CD4-positive, alpha-beta memory T cell (primary cell): ENCODE measurements around the gene AK9. TPM values are rescaled to one million over a fixed set of nuclear protein-coding genes. Genes with fewer than 3 reads are reported as not detected.
A peak's percentile ranks its signal among the peaks of the same experiment; 100 is the strongest.

Source experiments
- CTCF ChIA-PET: fragments of 350-600 bp; sonication (Branson Sonifier 250); formaldehyde crosslinking; loops from one replicate; lab custom pipeline; 2021; ENCODE audit warnings: inconsistent platforms; ENCODE audit not compliant: partially characterized antibody; lab: Charles Lee
- POLR2A ChIA-PET: fragments of 350-600 bp; sonication (Branson Sonifier 250); formaldehyde crosslinking; loops from one replicate; lab custom pipeline; 2021; ENCODE audit not compliant: partially characterized antibody; lab: Charles Lee
- DNase-seq, 5 donors: peaks; one replicate each; pipeline versions ENCODE4 v3.0.0 to v3.0.0-alpha.2; 2020 to 2022; ENCODE audit warnings: mixed read lengths in 1 of 5
- H3K27ac ChIP-seq: one replicate; pipeline ENCODE4 v1.7.0; 2013; ENCODE audit warnings: low read depth, low read length
- H3K27me3 ChIP-seq: 2 replicates; pipeline ENCODE4 v1.7.0; 2013; ENCODE audit warnings: mild to moderate bottlenecking, low read length, moderate library complexity; ENCODE audit not compliant: insufficient read depth
- H3K36me3 ChIP-seq: 2 replicates; pipeline ENCODE4 v1.7.0; 2013; ENCODE audit warnings: mild to moderate bottlenecking, low read length, moderate library complexity; ENCODE audit not compliant: insufficient read depth
- H3K4me1 ChIP-seq: 2 replicates; pipeline ENCODE4 v1.7.0; 2013; ENCODE audit warnings: mild to moderate bottlenecking, low read length, moderate library complexity; ENCODE audit not compliant: insufficient read depth
- H3K4me3 ChIP-seq, 2 donors: one replicate each; pipeline ENCODE4 v1.7.0; 2013; ENCODE audit warnings: low read length in 2 of 2, mild to moderate bottlenecking in 1 of 2
- H3K9me3 ChIP-seq, 2 donors: one replicate each; pipeline ENCODE4 v1.7.0; 2013; ENCODE audit warnings: low read length in 2 of 2, control low read depth in 1 of 2; ENCODE audit not compliant: control insufficient read depth in 1 of 2
- H3K27ac Mint-ChIP-seq, 7 donors: one replicate each; pipeline ENCODE4 v1.8.0; 2020 to 2021; ENCODE audit warnings: mixed read lengths in 7 of 7, mild to moderate bottlenecking in 6 of 7, inconsistent platforms in 3 of 7, moderate library complexity in 3 of 7
- H3K27me3 Mint-ChIP-seq, 2 donors: one replicate each; pipeline ENCODE4 v1.8.0; 2020 to 2021; ENCODE audit warnings: mixed read lengths in 2 of 2
- H3K36me3 Mint-ChIP-seq, 2 donors: one replicate each; pipeline ENCODE4 v1.8.0; 2020 to 2021; ENCODE audit warnings: mixed read lengths in 2 of 2, inconsistent platforms in 1 of 2, mild to moderate bottlenecking in 1 of 2
- H3K4me1 Mint-ChIP-seq, 4 donors: one replicate each; pipeline ENCODE4 v1.8.0; 2020 to 2021; ENCODE audit warnings: mixed read lengths in 4 of 4, mild to moderate bottlenecking in 1 of 4
- H3K4me3 Mint-ChIP-seq, 8 donors: one replicate each; pipeline ENCODE4 v1.8.0; 2020 to 2021; ENCODE audit warnings: mixed read lengths in 8 of 8, mild to moderate bottlenecking in 7 of 8, moderate library complexity in 6 of 8, inconsistent platforms in 3 of 8
- H3K9me3 Mint-ChIP-seq, 8 donors: one replicate each; pipeline ENCODE4 v1.8.0; 2020 to 2021; ENCODE audit warnings: mixed read lengths in 8 of 8, mild to moderate bottlenecking in 5 of 8, inconsistent platforms in 3 of 8, moderate library complexity in 1 of 8
- intact Hi-C: fragments of 100-400 bp; cut with micrococcal nuclease; formaldehyde crosslinking; loops from one replicate; pipeline ENCODE4 v1.15.1; 2023
- polyA plus RNA-seq, 2 donors: library from polyadenylated mRNA; unstranded; fragments of 300-500 nt; fragmentation: Illumina TruSeq; gene quantifications; one replicate each; pipeline ENCODE4 v1.2.3, GENCODE V29; 2021
- total RNA-seq, 2 experiments: library from RNA; stranded (reverse); gene quantifications; one replicate each; pipeline ENCODE4 v1.2.3, GENCODE V29; 2021

Gene AK9
- total RNA-seq (10 to 100 TPM; 15.6 to 18.4 TPM), polyA plus RNA-seq (1 to 10 TPM; 5.1 to 9.3 TPM)

GRCh38 chr6:109690737-109691621 lies at the start of gene AK9, which contains the start of gene FIG4:
AK9 (minus strand) TSS chr6:109691202; CDS start chr6:109675745, 15,457 bp downstream.
FIG4 (plus strand) TSS chr6:109691296; CDS start chr6:109691436, 140 bp downstream.
- peak within 1 kb of the TSS; percentile 93 to 99 (median 97) for H3K27ac Mint-ChIP-seq
- no peaks in the 10 kb centered on the region for H3K27me3 ChIP-seq
- peaks cover 0 to 2% of the 10 kb centered on the region in 2 donors for H3K27me3 Mint-ChIP-seq
- peaks cover 10 to 29% (median 22%) of the 10 kb centered on the region in 4 donors for H3K4me1 Mint-ChIP-seq
- peaks cover 26% of the 10 kb centered on the region for H3K4me1 ChIP-seq
- H3K27ac ChIP-seq: peak within 1 kb of the TSS; percentile 74
- H3K36me3 ChIP-seq: no peaks in the 10 kb centered on the region
- intact Hi-C loops: loop anchor here (1.0 to 10.0 kb wide), 13 partner anchors 96 to 1792 kb away; partner anchors contain the start of genes CD164, CDC40, CEP57L1 and MICAL1
- ChIA-PET POLR2A (interaction anchor here (0.6 to 2.6 kb wide), 23 partner anchors 10 to 1759 kb away, joined by 3 to 24 read pairs (median 4); partner anchors contain the start of genes CD164, CDC40, PPIL6 and SEC63), CTCF (interaction anchor here (0.6 to 3.9 kb wide), 10 partner anchors 10 to 503 kb away, joined by 3 to 25 read pairs (median 4); partner anchors contain the start of gene CD164)
- H3K9me3 Mint-ChIP-seq: no peaks in the 10 kb centered on the region
- peak; percentile 82 to 90 (median 84) for DNase-seq
- H3K4me3 ChIP-seq: peak within 1 kb of the TSS; percentile 87 to 89
- peak within 1 kb of the TSS; percentile 95 to 100 (median 99) for H3K4me3 Mint-ChIP-seq
- H3K36me3 Mint-ChIP-seq: peaks cover 2 to 14% of the 10 kb centered on the region in 2 donors
- no peaks in the 10 kb centered on the region for H3K9me3 ChIP-seq

- DNase-seq: no peak
These were observed 49.8 kb upstream of the AK9 start for GRCh38 chr6:109740787-109741186.

GRCh38 chr6:109739686-109740085 lies 48.7 kb upstream of the AK9 start:
- Mint-ChIP-seq H3K4me1 (no peaks in the 10 kb centered on the region), H3K27me3 (no peaks in the 10 kb centered on the region), H3K4me3 (no peak overlapping the region), H3K9me3 (peaks cover 0 to 2% (median 0%) of the 10 kb centered on the region in 8 donors), H3K36me3 (peaks cover 75 to 81% of the 10 kb centered on the region in 2 donors), H3K27ac (peak overlapping the region in 1 of 7 donors; percentile 26)
- H3K27ac ChIP-seq: no peak overlapping the region
- CTCF ChIA-PET: no interaction called here
- no peaks in the 10 kb centered on the region for H3K36me3 ChIP-seq
- H3K9me3 ChIP-seq: no peaks in the 10 kb centered on the region
- H3K4me1 ChIP-seq: no peaks in the 10 kb centered on the region
- no peak for DNase-seq
- H3K4me3 ChIP-seq: no peak overlapping the region
- H3K27me3 ChIP-seq: no peaks in the 10 kb centered on the region
- POLR2A ChIA-PET: no interaction called here
- intact Hi-C loops: no loop called here

More at GRCh38 chr6:109740787-109741186, 49.8 kb upstream of the AK9 start:
- H3K27ac ChIP-seq: no peak overlapping the region
- Mint-ChIP-seq H3K9me3 (peaks cover 0 to 3% (median 0%) of the 10 kb centered on the region in 8 donors), H3K4me1 (no peaks in the 10 kb centered on the region), H3K36me3 (peaks cover 64 to 73% of the 10 kb centered on the region in 2 donors), H3K4me3 (no peak overlapping the region), H3K27ac (no peak overlapping the region), H3K27me3 (no peaks in the 10 kb centered on the region)
- CTCF ChIA-PET: interaction anchor here (1.6 kb wide), 1 partner anchor 299 kb away, joined by 4 read pairs; no protein-coding TSS in a partner anchor
- no peaks in the 10 kb centered on the region for H3K4me1 ChIP-seq
- no peaks in the 10 kb centered on the region for H3K9me3 ChIP-seq
- no peaks in the 10 kb centered on the region for H3K36me3 ChIP-seq
- intact Hi-C loops: no loop called here
- H3K27me3 ChIP-seq: no peaks in the 10 kb centered on the region
- POLR2A ChIA-PET: no interaction called here
- H3K4me3 ChIP-seq: no peak overlapping the region

GRCh38 chr6:109738667-109739066 lies 47.7 kb upstream of the AK9 start:
- no peaks in the 10 kb centered on the region for H3K4me1 ChIP-seq
- no peaks in the 10 kb centered on the region for H3K9me3 ChIP-seq
- no peaks in the 10 kb centered on the region for H3K36me3 ChIP-seq
- no peaks in the 10 kb centered on the region for H3K27me3 Mint-ChIP-seq
- ChIA-PET CTCF (no interaction called here), POLR2A (no interaction called here)
- no peak overlapping the region for H3K4me3 Mint-ChIP-seq
- H3K27ac ChIP-seq: no peak overlapping the region
- H3K4me1 Mint-ChIP-seq: no peaks in the 10 kb centered on the region
- H3K9me3 Mint-ChIP-seq: peaks cover 0 to 2% (median 0%) of the 10 kb centered on the region in 8 donors
- DNase-seq: no peak
- peak overlapping the region in 1 of 7 donors; percentile 13 for H3K27ac Mint-ChIP-seq
- peaks cover 69 to 71% of the 10 kb centered on the region in 2 donors for H3K36me3 Mint-ChIP-seq
- H3K4me3 ChIP-seq: no peak overlapping the region
- H3K27me3 ChIP-seq: no peaks in the 10 kb centered on the region
- intact Hi-C loops: no loop called here

- H3K4me1 Mint-ChIP-seq: no peaks in the 10 kb centered on the region
- POLR2A ChIA-PET: no interaction called here
These were observed 47.3 kb upstream of the AK9 start for GRCh38 chr6:109738255-109738654.

GRCh38 chr6:109736273-109737025 lies 45.4 kb upstream of the AK9 start:
- Mint-ChIP-seq H3K27me3 (no peaks in the 10 kb centered on the region), H3K9me3 (peaks cover 0 to 2% (median 0%) of the 10 kb centered on the region in 8 donors), H3K27ac (peak overlapping the region in 1 of 7 donors; percentile 22), H3K4me3 (no peak overlapping the region), H3K36me3 (peaks cover 57 to 66% of the 10 kb centered on the region in 2 donors), H3K4me1 (no peaks in the 10 kb centered on the region)
- no peak for DNase-seq
- intact Hi-C loops: no loop called here
- Histone ChIP-seq H3K4me3 (no peak overlapping the region), H3K36me3 (no peaks in the 10 kb centered on the region), H3K4me1 (no peaks in the 10 kb centered on the region), H3K9me3 (no peaks in the 10 kb centered on the region), H3K27me3 (no peaks in the 10 kb centered on the region), H3K27ac (no peak overlapping the region)
- CTCF ChIA-PET: no interaction called here
- POLR2A ChIA-PET: no interaction called here

More at GRCh38 chr6:109738255-109738654, 47.3 kb upstream of the AK9 start:
- H3K36me3 ChIP-seq: no peaks in the 10 kb centered on the region
- no peaks in the 10 kb centered on the region for H3K27me3 ChIP-seq
- H3K27ac ChIP-seq: no peak overlapping the region
- no peak for DNase-seq
- no peaks in the 10 kb centered on the region for H3K9me3 ChIP-seq
- H3K4me1 ChIP-seq: no peaks in the 10 kb centered on the region
- Mint-ChIP-seq H3K27ac (peak overlapping the region in 1 of 7 donors; percentile 13), H3K27me3 (no peaks in the 10 kb centered on the region), H3K9me3 (peaks cover 0 to 2% (median 0%) of the 10 kb centered on the region in 8 donors), H3K4me3 (no peak overlapping the region), H3K36me3 (peaks cover 67 to 69% of the 10 kb centered on the region in 2 donors)
- CTCF ChIA-PET: no interaction called here
- intact Hi-C loops: no loop called here
- H3K4me3 ChIP-seq: no peak overlapping the region
